ENCODE results near the gene PRPSAP1.

- TF ChIP-seq CTCF (tag by site-specific recombination; IDR thresholded peaks at IDR 0.05) (no peak), ZNF704 (tag by site-specific recombination; IDR thresholded peaks at IDR 0.05) (no peak), ZNF362 (tag by site-specific recombination; IDR thresholded peaks at IDR 0.05) (no peak), TRIM28 (IDR thresholded peaks at IDR 0.05; ENCODE audit: borderline replicate concordance, low read length) (no peak), KLF10 (tag by site-specific recombination; IDR thresholded peaks at IDR 0.05) (no peak), TSHZ1 (tag by site-specific recombination; IDR thresholded peaks at IDR 0.05; ENCODE audit: borderline replicate concordance) (no peak), HOXD13 (CRISPR knock-in tag; IDR thresholded peaks at IDR 0.05; ENCODE audit: borderline replicate concordance) (no peak), ZFP3 (tag by site-specific recombination; IDR thresholded peaks at IDR 0.05; ENCODE audit: low read depth) (no peak), YY1 (tag by site-specific recombination; IDR thresholded peaks at IDR 0.05) (no peak)
These were observed 83.6 kb downstream of the PRPSAP1 start for GRCh38 chr17:76270127-76270592.

Measured in HEK293 (cell line).